Chondrocyte (in vitro differentiated cells): ENCODE data around the gene PTGES. TPM values are rescaled to one million over a fixed set of nuclear protein-coding genes. Genes with fewer than 3 reads are reported as not detected.
"Not testable (repeated sequence)": the region's sequence is repeated elsewhere in the genome, so short reads cannot be mapped to it uniquely, and the experiment has no call there.

ENCODE experiments used
- DNase-seq: peaks from one replicate; pipeline ENCODE4 v3.0.0; 2021; ENCODE audit warnings: mixed read lengths, low spot score
- H3K27ac Mint-ChIP-seq: one replicate; pipeline ENCODE4 v1.8.0; 2021; ENCODE audit warnings: mild to moderate bottlenecking, moderate library complexity, mixed read lengths; ENCODE audit not compliant: unreplicated experiment
- H3K27me3 Mint-ChIP-seq: 2 replicates; pipeline ENCODE4 v1.8.0; 2021; ENCODE audit warnings: low read depth, mixed read lengths
- H3K36me3 Mint-ChIP-seq: 2 replicates; pipeline ENCODE4 v1.8.0; 2021; ENCODE audit warnings: low read depth, mixed read lengths
- H3K4me1 Mint-ChIP-seq: 2 replicates; pipeline ENCODE4 v1.8.0; 2021; ENCODE audit warnings: low read depth, mild to moderate bottlenecking, mixed read lengths
- H3K4me3 Mint-ChIP-seq: one replicate; pipeline ENCODE4 v1.8.0; 2021; ENCODE audit warnings: mild to moderate bottlenecking, moderate library complexity, mixed read lengths; ENCODE audit not compliant: unreplicated experiment
- H3K9me3 Mint-ChIP-seq: 2 replicates; pipeline ENCODE4 v1.8.0; 2021; ENCODE audit warnings: low read depth, mixed read lengths
- CTCF ChIP-seq: fragments of 200-600 bp; sonication (generic); IDR thresholded peaks from 2 replicates; pipeline ENCODE4 v1.5.0; 2021; ENCODE audit warnings: antibody characterized with exemption, mild to moderate bottlenecking, moderate library complexity
- total RNA-seq: library from RNA; stranded (reverse); gene quantifications from 3 replicates; pipeline ENCODE4 v1.2.1, GENCODE V29; 2021

Gene PTGES
- total RNA-seq, 1 donor from 2014 or later = 1.3 TPM

GRCh38 chr9:129768486-129768885 lies 15.6 kb upstream of the PTGES start:
- no peak for TF ChIP-seq CTCF
- Mint-ChIP-seq H3K27ac (no peak overlapping the region), H3K4me3 (no peak overlapping the region), H3K27me3 (no peaks in the 10 kb centered on the region), H3K4me1 (no peaks in the 10 kb centered on the region), H3K9me3 (no peaks in the 10 kb centered on the region), H3K36me3 (no peaks in the 10 kb centered on the region)
- no peak for DNase-seq

DNA sequence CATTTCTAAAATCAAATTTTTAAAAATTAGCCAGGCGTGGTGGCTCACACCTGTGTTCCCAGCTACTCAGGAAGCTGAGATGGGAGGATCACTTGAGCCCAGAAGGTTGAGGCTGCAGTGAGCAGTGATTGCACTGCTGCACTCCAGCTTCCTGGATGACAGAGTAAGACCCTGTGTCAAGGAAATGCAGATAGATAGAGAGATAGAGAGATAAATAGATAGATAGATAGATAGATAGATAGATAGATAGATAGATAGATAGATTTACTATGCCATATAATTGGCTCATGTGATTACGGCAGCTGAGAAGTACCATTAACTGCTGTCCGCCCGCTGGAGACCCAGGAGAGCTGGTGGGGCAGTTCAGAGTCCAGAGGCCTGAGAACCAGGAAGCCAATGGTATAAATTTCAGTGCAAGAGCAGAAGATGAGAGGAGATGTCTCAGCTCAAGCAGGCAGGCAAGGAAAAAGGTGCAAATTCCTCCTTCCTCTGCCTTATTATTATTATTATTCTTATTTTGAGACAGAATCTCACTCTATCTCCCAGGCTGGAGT lies 13.0 kb upstream of the PTGES start:
- peaks cover 14% of the 10 kb centered on the region for H3K4me1 Mint-ChIP-seq
- no peak for DNase-seq
- H3K27ac Mint-ChIP-seq = no peak overlapping the region
- H3K27me3 Mint-ChIP-seq = no peaks in the 10 kb centered on the region
- H3K9me3 Mint-ChIP-seq = no peaks in the 10 kb centered on the region
- TF ChIP-seq CTCF = no peak
- H3K4me3 Mint-ChIP-seq = no peak overlapping the region
- no peaks in the 10 kb centered on the region for H3K36me3 Mint-ChIP-seq

- no peaks in the 10 kb centered on the region for H3K36me3 Mint-ChIP-seq
- DNase-seq = no peak
- H3K27me3 Mint-ChIP-seq = peaks cover under 1% of the 10 kb centered on the region
- no peak overlapping the region for H3K27ac Mint-ChIP-seq
- H3K4me3 Mint-ChIP-seq = no peak overlapping the region
- H3K9me3 Mint-ChIP-seq = no peaks in the 10 kb centered on the region
- no peak for TF ChIP-seq CTCF
- H3K4me1 Mint-ChIP-seq = peaks cover 14% of the 10 kb centered on the region
Measured at GRCh38 chr9:129762985-129763926, 10.4 kb upstream of the PTGES start.

- H3K4me3 Mint-ChIP-seq, H3K27ac Mint-ChIP-seq, DNase-seq, H3K36me3 Mint-ChIP-seq, H3K27me3 Mint-ChIP-seq, H3K9me3 Mint-ChIP-seq: not testable (repeated sequence)
- H3K4me1 Mint-ChIP-seq = peaks cover 14% of the 10 kb centered on the region
Measured at GRCh38 chr9:129762370-129762984, 9.6 kb upstream of the PTGES start.

DNA sequence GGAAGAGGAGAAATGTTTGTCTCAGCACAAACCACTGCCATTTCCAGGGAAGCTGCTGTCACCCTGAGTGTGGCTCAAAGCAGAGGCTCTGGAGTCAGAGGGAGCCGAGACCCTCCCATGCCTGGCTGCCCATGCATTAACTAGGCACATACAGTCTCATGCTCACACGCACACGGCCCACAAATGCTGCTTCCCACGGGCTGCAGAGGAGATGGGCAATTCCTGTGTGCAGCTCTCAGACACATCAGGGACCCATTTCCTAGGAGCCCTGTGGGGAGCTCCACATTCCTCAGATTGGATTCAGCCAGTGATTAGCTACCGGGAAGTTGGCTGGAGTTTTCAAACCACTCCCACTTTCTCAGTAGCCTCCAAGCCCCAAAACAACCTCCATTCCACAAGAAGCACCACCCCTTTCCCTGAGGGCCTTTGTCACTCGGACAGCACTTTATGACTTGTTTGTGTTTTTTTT lies 9.1 kb upstream of the PTGES start:
- peaks cover 4% of the 10 kb centered on the region for H3K27me3 Mint-ChIP-seq
- no peak for DNase-seq
- no peak overlapping the region for H3K4me3 Mint-ChIP-seq
- H3K27ac Mint-ChIP-seq = no peak overlapping the region
- H3K36me3 Mint-ChIP-seq = no peaks in the 10 kb centered on the region
- peaks cover 16% of the 10 kb centered on the region for H3K4me1 Mint-ChIP-seq
- H3K9me3 Mint-ChIP-seq = no peaks in the 10 kb centered on the region
- TF ChIP-seq CTCF = no peak
